ENCODE results near the gene AMOT. TPM values are rescaled to one million over a fixed set of nuclear protein-coding genes. Genes with fewer than 3 reads are reported as not detected.

Gene AMOT
- total RNA-seq, 1 donor from 2014 or later: 36.9 TPM

DNA sequence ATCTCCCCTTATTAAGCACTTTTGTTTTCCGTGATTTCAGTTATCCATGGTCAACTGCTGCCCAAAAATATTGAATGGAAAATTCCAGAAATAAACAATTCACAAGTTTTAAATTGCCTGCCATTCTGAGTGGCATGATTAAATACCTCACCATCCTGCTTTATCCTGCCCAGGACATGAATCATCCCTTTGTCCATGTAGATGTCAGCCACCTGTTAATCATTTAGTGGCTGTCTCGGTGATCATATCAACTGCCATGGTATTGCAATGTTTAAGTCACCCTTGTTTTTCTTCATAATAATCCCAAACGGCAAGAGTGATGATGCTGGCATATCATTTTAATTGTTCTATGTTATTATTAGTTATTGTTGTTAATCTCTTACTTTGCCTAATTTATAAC is 81.1 kb downstream of the AMOT start:
- H3K4me1 ChIP-seq (ENCODE audit: insufficient read depth, low read length): no peaks in the 10 kb centered on the region
- H3K27ac ChIP-seq (ENCODE audit: low read depth, low read length): no peak overlapping the region
- DNase-seq (ENCODE audit: low read depth) (no peak), FAIRE-seq (peak; percentile 67)
- H3K27me3 ChIP-seq (ENCODE audit: insufficient read depth, low read length): no peaks in the 10 kb centered on the region
- no peak overlapping the region for H2AFZ ChIP-seq (ENCODE audit: low read depth, low read length)
- Mint-ChIP-seq H3K9me3 (ENCODE audit: unreplicated experiment) (no peaks in the 10 kb centered on the region), H3K4me1 (ENCODE audit: low read depth, unreplicated experiment) (no peaks in the 10 kb centered on the region), H3K4me3 (ENCODE audit: unreplicated experiment) (no peak overlapping the region), H3K27ac (ENCODE audit: unreplicated experiment) (no peak overlapping the region), H3K36me3 (ENCODE audit: low read depth, unreplicated experiment) (no peaks in the 10 kb centered on the region), H3K27me3 (ENCODE audit: low read depth, unreplicated experiment) (peaks cover 2% of the 10 kb centered on the region)
- no peaks in the 10 kb centered on the region for H3K9me3 ChIP-seq (ENCODE audit: insufficient read depth, low read depth, low read length)
- no peak overlapping the region for H3K4me2 ChIP-seq (ENCODE audit: low read length)
- H3K9ac ChIP-seq (ENCODE audit: low read length): no peak overlapping the region
- TF ChIP-seq EZH2 (IDR thresholded peaks at IDR 0.05; ENCODE audit: insufficient read depth, low read length) (no peak), CTCF (IDR thresholded peaks at IDR 0.05; ENCODE audit: insufficient read depth, low read depth, low read length) (no peak)
- H4K20me1 ChIP-seq (ENCODE audit: insufficient read depth, low read length): no peaks in the 10 kb centered on the region
- H3K36me3 ChIP-seq (ENCODE audit: insufficient read depth, low read length): no peaks in the 10 kb centered on the region
- H3K4me3 ChIP-seq (ENCODE audit: insufficient read depth, low read depth, low read length): no peak overlapping the region
- H3K79me2 ChIP-seq (ENCODE audit: insufficient read depth, low read length): no peaks in the 10 kb centered on the region

DNA sequence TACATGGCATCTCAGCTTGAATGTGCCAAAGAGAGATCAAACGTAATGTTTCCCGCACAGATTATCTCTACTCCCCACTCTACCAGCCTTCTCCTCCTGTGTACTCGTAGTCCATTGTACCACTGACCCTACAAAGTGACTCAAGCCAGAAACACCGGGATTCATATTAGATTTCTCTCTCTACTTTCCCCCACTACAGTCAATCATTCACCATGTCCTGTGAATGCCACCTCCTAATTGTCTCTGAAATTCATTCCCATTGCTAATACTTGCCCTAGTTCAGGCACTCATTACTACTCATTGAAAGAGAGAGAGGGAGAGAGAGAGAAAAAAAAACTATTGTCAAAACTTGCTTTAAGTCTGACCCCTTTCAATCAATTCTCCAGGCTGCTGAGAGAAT is 82.7 kb downstream of the AMOT start:
- H3K9me3 ChIP-seq (ENCODE audit: insufficient read depth, low read depth, low read length): no peaks in the 10 kb centered on the region
- FAIRE-seq: no peak

More for the DNA sequence above, 82.7 kb downstream of the AMOT start:
- Mint-ChIP-seq H3K27me3 (ENCODE audit: low read depth, unreplicated experiment) (no peaks in the 10 kb centered on the region), H3K36me3 (ENCODE audit: low read depth, unreplicated experiment) (no peaks in the 10 kb centered on the region), H3K27ac (ENCODE audit: unreplicated experiment) (no peak overlapping the region), H3K4me3 (ENCODE audit: unreplicated experiment) (no peak overlapping the region), H3K9me3 (ENCODE audit: unreplicated experiment) (no peaks in the 10 kb centered on the region), H3K4me1 (ENCODE audit: low read depth, unreplicated experiment) (peaks cover 2% of the 10 kb centered on the region)
- no peak overlapping the region for H3K4me2 ChIP-seq (ENCODE audit: low read length)
- TF ChIP-seq CTCF (IDR thresholded peaks at IDR 0.05; ENCODE audit: insufficient read depth, low read depth, low read length): no peak
- no peak for TF ChIP-seq EZH2 (IDR thresholded peaks at IDR 0.05; ENCODE audit: insufficient read depth, low read length)
- DNase-seq (ENCODE audit: low read depth): no peak
- no peak overlapping the region for H3K9ac ChIP-seq (ENCODE audit: low read length)
- H3K4me3 ChIP-seq (ENCODE audit: insufficient read depth, low read depth, low read length): no peak overlapping the region
- H3K79me2 ChIP-seq (ENCODE audit: insufficient read depth, low read length): no peaks in the 10 kb centered on the region
- H3K36me3 ChIP-seq (ENCODE audit: insufficient read depth, low read length): no peaks in the 10 kb centered on the region
- no peak overlapping the region for H2AFZ ChIP-seq (ENCODE audit: low read depth, low read length)
- H4K20me1 ChIP-seq (ENCODE audit: insufficient read depth, low read length): no peaks in the 10 kb centered on the region
- no peaks in the 10 kb centered on the region for H3K27me3 ChIP-seq (ENCODE audit: insufficient read depth, low read length)
- H3K27ac ChIP-seq (ENCODE audit: low read depth, low read length): no peak overlapping the region
- H3K4me1 ChIP-seq (ENCODE audit: insufficient read depth, low read length): no peaks in the 10 kb centered on the region

Data from astrocyte (in vitro differentiated cells and primary cell).